Vagina (tissue), 2 donors: ENCODE results near the gene TIMELESS.
"Not testable (repeated sequence)": the region's sequence is repeated elsewhere in the genome, so short reads cannot be mapped to it uniquely, and the experiment has no call there.

ENCODE experiments used
- CTCF ChIP-seq, 3 experiments: fragments of 450-650 bp in 2 of 3; fragments of 200-600 bp in 1 of 3; sonication (generic) in 1 of 3; IDR thresholded peaks; one replicate each; pipeline ENCODE4 v1.5.1; 2017 to 2019; ENCODE audit warnings: antibody characterized with exemption in 3 of 3, mild to moderate bottlenecking in 2 of 3, moderate library complexity in 2 of 3
- POLR2A ChIP-seq, 2 donors: fragments of 450-650 bp; IDR thresholded peaks; one replicate each; pipeline ENCODE4 v1.6.1; 2017; ENCODE audit warnings: antibody characterized with exemption in 2 of 2, mild to moderate bottlenecking in 2 of 2, moderate library complexity in 2 of 2
- POLR2AphosphoS5 ChIP-seq, 2 donors: sonication (generic); formaldehyde crosslinking; IDR thresholded peaks; one replicate each; pipeline ENCODE4 v1.9.0; 2017; ENCODE audit warnings: antibody characterized with exemption in 2 of 2, mild to moderate bottlenecking in 2 of 2, low read depth in 1 of 2; ENCODE audit not compliant: insufficient read depth in 1 of 2

GRCh38 chr12:56493409-56494105 lies 44.3 kb upstream of the TIMELESS start:
- TF ChIP-seq CTCF (IDR thresholded peaks at IDR 0.05); POLR2A (IDR thresholded peaks at IDR 0.05); POLR2AphosphoS5 (IDR thresholded peaks at IDR 0.05; ENCODE audit: insufficient read depth in 1 of 2, low read depth in 1 of 2): not testable (repeated sequence)
